Left lung (tissue), 10 donors: ENCODE measurements around the gene FIZ1. TPM values are rescaled to one million over a fixed set of nuclear protein-coding genes. Genes with fewer than 3 reads are reported as not detected.

Experiments
- ATAC-seq: fragments of 200-7000 bp; cut with Tn5 transposase; one replicate; pipeline ENCODE4 v1.9.1; 2020; ENCODE audit warnings: moderate library complexity
- DNase-seq, 4 donors: peaks; one replicate each; pipeline ENCODE4 v3.0.0-alpha.2; 2013 to 2020
- H3K27ac ChIP-seq, 2 donors: fragments of 200-600 bp; sonication (generic) in 1 of 2; one replicate each; pipeline versions ENCODE4 v1.5.0 to v1.8.0; 2020 to 2021
- H3K27me3 ChIP-seq, 2 donors: fragments of 200-600 bp; sonication (generic) in 1 of 2; one replicate each; pipeline versions ENCODE4 v1.5.0 to v1.8.0; 2020 to 2021
- H3K36me3 ChIP-seq, 2 donors: fragments of 200-600 bp; sonication (generic) in 1 of 2; one replicate each; pipeline versions ENCODE4 v1.5.0 to v1.8.0; 2020 to 2021
- H3K4me1 ChIP-seq, 2 donors: fragments of 200-600 bp; one replicate each; pipeline ENCODE4 v1.8.0; 2021
- H3K4me3 ChIP-seq, 2 donors: fragments of 200-600 bp; sonication (generic) in 1 of 2; one replicate each; pipeline versions ENCODE4 v1.5.0 to v1.8.0; 2020 to 2021; ENCODE audit warnings: mild to moderate bottlenecking in 1 of 2
- H3K9me3 ChIP-seq, 2 donors: fragments of 200-600 bp; sonication (generic) in 1 of 2; one replicate each; pipeline versions ENCODE4 v1.5.0 to v1.8.0; 2020 to 2021
- CTCF ChIP-seq, 2 donors: fragments of 200-600 bp; sonication (generic) in 1 of 2; IDR thresholded peaks; one replicate each; pipeline versions ENCODE4 v1.5.0 to v1.8.0; 2021; ENCODE audit warnings: antibody characterized with exemption in 2 of 2
- intact Hi-C, 2 donors: fragments of 100-400 bp; cut with DNase I; formaldehyde crosslinking; loops; one replicate each; pipeline versions ENCODE4 v1.11.2 to v1.14.2; 2022
- polyA plus RNA-seq, 6 donors: library from polyadenylated mRNA; unstranded; fragments of 120-200 nt; gene quantifications; one replicate each; pipeline ENCODE4 v1.2.1, GENCODE V29; 2013; ENCODE audit not compliant: insufficient read length in 6 of 6
- total RNA-seq, 2 donors: library from RNA; stranded (reverse); fragmentation: NEBNext Ultra II Directional; extraction: Animal tissue kit (Norgen Biotek cat#: 25700); gene quantifications; one replicate each; pipeline ENCODE4 v1.2.1, GENCODE V29; 2021
- donor health status: DM: no; HTN: yes; CAD: no.
- donor health status: DM: no; HTN: no; CAD: no.

FIZ1 gene
- total and polyA plus RNA-seq, 8 donors = 11.0 to 22.6 (median 17.6) TPM

GRCh38 chr19:55603581-55604292, 4.4 kb upstream of the FIZ1 start:
- intact Hi-C loops = loop anchor here in 1 of 2 donors (10.0 kb wide), 1 partner anchor 89 kb away; no protein-coding TSS in a partner anchor
- no peak for TF ChIP-seq CTCF (IDR thresholded peaks at IDR 0.05)
- Histone ChIP-seq H3K36me3 (peaks cover 0 to 14% of the 10 kb centered on the region in 2 donors), H3K4me1 (peaks cover 7 to 68% of the 10 kb centered on the region in 2 donors), H3K27me3 (no peaks in the 10 kb centered on the region), H3K9me3 (no peaks in the 10 kb centered on the region), H3K27ac (peak overlapping the region; percentile 91 to 95), H3K4me3 (peak overlapping the region in 1 of 2 donors; percentile 74)
- DNase-seq = no peak
- no peak for ATAC-seq

GRCh38 chr19:55603115-55603514, 3.8 kb upstream of the FIZ1 start:
- ATAC-seq = no peak
- no peaks in the 10 kb centered on the region for H3K27me3 ChIP-seq

GRCh38 chr19:55602104-55603001, 3.0 kb upstream of the FIZ1 start:
- intact Hi-C loops = loop anchor here in 1 of 2 donors (10.0 kb wide), 1 partner anchor 88 kb away; no protein-coding TSS in a partner anchor
- peaks cover 0 to 16% of the 10 kb centered on the region in 2 donors for H3K36me3 ChIP-seq
- H3K27ac ChIP-seq = no peak overlapping the region
- no peak for TF ChIP-seq CTCF (IDR thresholded peaks at IDR 0.05)
- no peaks in the 10 kb centered on the region for H3K27me3 ChIP-seq
- peak in 1 of 4 donors; percentile 82 for DNase-seq
- peaks cover 7 to 54% of the 10 kb centered on the region in 2 donors for H3K4me1 ChIP-seq
- ATAC-seq = no peak
- no peaks in the 10 kb centered on the region for H3K9me3 ChIP-seq
- no peak overlapping the region for H3K4me3 ChIP-seq

More at GRCh38 chr19:55603115-55603514, 3.8 kb upstream of the FIZ1 start:
- Histone ChIP-seq H3K9me3 (no peaks in the 10 kb centered on the region), H3K4me3 (no peak overlapping the region), H3K36me3 (peaks cover 0 to 13% of the 10 kb centered on the region in 2 donors), H3K4me1 (peaks cover 7 to 62% of the 10 kb centered on the region in 2 donors), H3K27ac (no peak overlapping the region)
- TF ChIP-seq CTCF (IDR thresholded peaks at IDR 0.05) = no peak
- intact Hi-C loops = loop anchor here in 1 of 2 donors (10.0 kb wide), 1 partner anchor 88 kb away; no protein-coding TSS in a partner anchor
- peak in 1 of 4 donors; percentile 62 for DNase-seq

- no peak for DNase-seq
- peak overlapping the region; percentile 57 to 73 for H3K4me3 ChIP-seq
- H3K4me1 ChIP-seq = peaks cover 0 to 42% of the 10 kb centered on the region in 2 donors
- no peak for TF ChIP-seq CTCF (IDR thresholded peaks at IDR 0.05)
- ATAC-seq = no peak
- H3K27me3 ChIP-seq = no peaks in the 10 kb centered on the region
- H3K36me3 ChIP-seq = peaks cover 0 to 28% of the 10 kb centered on the region in 2 donors
- no peaks in the 10 kb centered on the region for H3K9me3 ChIP-seq
- intact Hi-C loops = loop anchor here in 1 of 2 donors (10.0 kb wide), 1 partner anchor 86 kb away; no protein-coding TSS in a partner anchor
- H3K27ac ChIP-seq = peak overlapping the region; percentile 98 to 99
Observed at GRCh38 chr19:55601084-55601483, 1.8 kb upstream of the FIZ1 start.
